Fibroblast of villous mesenchyme (primary cell): ENCODE results near the gene RGS3. TPM values are rescaled to one million over a fixed set of nuclear protein-coding genes. Genes with fewer than 3 reads are reported as not detected.

ENCODE experiments used
- DNase-seq: peaks from one replicate; pipeline ENCODE4 v3.0.0-alpha.2; 2010; ENCODE audit warnings: low read depth
- H3K4me3 ChIP-seq: 2 replicates; pipeline ENCODE4 v1.5.1; 2011; ENCODE audit warnings: low read depth, mild to moderate bottlenecking, low read length
- total RNA-seq: library from RNA; depleted of rRNA; stranded (reverse); fragments of >200 nt; gene quantifications from 2 replicates; pipeline ENCODE4 v1.2.3, GENCODE V29; 2012
- TF ChIP-seq, protein P1 (sequence below): IDR thresholded peaks from 2 replicates; pipeline ENCODE4 v1.5.1; 2012; ENCODE audit warnings: low read depth, mild to moderate bottlenecking, low read length; ENCODE audit not compliant: insufficient read depth

RGS3 gene
- total RNA-seq, 1 donor: 37.1 TPM

DNA sequence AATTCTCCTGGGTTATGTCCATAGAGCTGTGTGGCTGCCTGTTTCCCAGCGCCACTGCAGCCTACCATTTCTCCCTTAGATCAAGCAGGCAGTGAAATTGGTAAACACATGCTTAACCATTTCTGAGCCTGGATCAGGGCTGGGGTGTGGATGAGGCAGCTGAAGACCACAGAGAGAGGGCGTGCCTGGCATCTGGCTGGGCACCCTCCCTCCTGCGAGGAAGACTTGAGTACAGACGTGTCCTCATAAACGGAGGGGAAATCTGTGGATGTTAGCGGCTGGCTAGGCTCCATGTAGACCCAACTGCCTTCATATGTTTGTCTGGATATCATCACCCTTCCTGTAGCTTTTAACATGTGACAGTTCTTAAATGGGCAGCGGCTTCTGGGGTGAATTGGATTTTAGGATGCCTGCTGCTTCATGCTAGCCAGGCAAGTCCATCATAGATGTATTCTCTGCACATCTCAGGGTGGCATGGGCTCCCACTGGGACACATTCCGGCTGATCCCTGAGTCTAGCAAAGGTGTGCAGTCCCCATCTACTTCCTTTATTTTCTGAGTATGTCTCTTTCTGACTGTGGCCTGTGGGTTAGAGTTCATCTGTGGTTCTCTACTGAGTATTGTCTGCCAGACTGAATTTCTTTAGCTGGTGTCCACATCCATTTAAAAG is 11.0 kb downstream of the RGS3 start:
- TF ChIP-seq, protein P1, sequence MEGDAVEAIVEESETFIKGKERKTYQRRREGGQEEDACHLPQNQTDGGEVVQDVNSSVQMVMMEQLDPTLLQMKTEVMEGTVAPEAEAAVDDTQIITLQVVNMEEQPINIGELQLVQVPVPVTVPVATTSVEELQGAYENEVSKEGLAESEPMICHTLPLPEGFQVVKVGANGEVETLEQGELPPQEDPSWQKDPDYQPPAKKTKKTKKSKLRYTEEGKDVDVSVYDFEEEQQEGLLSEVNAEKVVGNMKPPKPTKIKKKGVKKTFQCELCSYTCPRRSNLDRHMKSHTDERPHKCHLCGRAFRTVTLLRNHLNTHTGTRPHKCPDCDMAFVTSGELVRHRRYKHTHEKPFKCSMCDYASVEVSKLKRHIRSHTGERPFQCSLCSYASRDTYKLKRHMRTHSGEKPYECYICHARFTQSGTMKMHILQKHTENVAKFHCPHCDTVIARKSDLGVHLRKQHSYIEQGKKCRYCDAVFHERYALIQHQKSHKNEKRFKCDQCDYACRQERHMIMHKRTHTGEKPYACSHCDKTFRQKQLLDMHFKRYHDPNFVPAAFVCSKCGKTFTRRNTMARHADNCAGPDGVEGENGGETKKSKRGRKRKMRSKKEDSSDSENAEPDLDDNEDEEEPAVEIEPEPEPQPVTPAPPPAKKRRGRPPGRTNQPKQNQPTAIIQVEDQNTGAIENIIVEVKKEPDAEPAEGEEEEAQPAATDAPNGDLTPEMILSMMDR: no peak
- H3K4me3 ChIP-seq: no peak overlapping the region
- peak; percentile 56 for DNase-seq

DNA sequence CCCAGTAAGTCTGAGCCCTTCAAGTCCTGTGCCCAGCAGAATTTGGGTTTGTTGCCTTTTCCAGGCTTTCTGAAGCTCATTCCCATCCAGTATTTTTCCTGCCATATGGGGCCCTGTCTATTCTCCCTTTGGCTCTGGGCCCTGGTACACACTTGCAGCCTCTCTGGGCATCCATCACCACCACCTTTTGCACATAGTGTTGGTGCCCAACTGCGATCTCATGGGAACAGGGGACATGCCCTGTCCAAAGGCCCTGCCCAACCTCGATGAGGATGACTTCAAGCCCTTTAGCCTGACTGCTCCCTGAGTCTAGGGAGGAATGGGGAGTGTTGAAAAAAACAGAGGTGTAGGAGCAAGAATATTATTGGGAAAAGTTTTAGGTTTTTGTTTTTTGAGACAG is 11.5 kb downstream of the RGS3 start:
- H3K4me3 ChIP-seq: no peak overlapping the region
- no peak for DNase-seq
- TF ChIP-seq, protein P1: no peak

DNA sequence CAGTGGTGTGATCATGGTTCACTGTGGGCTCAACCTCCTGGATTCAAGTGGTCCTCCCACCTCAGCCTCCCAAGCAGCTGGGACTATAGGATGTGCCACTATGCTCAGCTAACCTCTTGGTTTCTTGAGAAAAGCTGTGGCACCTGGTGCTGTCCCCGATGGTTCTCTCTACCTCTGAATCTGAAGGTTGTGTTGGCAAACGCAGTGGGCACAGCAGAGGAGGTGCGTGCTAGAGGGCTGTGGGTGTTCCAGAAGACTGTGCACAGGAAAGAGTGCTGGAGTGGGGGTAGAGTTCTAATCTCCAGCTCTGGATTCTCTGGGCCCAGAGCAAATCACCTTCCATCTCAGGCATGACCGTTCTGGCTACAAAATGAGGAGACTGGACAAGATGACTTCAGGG is 12.5 kb downstream of the RGS3 start:
- TF ChIP-seq, protein P1: no peak
- no peak overlapping the region for H3K4me3 ChIP-seq
- no peak for DNase-seq

DNA sequence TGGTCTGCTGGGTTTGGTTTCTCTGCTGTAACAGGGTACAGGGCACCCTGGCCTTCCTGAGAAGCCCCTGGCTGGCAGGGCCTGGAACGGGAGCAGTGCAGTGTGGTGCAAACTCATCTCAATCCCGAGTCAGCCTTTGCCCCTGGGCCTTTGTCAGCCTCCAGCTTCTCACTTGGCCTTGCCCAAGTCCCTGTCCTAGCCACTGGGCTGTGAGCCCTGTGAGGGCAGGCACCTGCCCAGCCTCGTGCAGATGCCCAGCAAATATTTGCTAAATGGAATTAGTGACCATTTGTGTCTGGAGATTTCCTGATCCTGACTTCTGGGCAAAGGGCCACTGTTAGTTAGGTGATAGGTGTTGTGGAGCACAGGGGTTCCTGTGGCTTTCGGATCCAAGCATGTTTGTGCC is 13.0 kb downstream of the RGS3 start:
- TF ChIP-seq, protein P1: no peak
- no peak for DNase-seq

DNA sequence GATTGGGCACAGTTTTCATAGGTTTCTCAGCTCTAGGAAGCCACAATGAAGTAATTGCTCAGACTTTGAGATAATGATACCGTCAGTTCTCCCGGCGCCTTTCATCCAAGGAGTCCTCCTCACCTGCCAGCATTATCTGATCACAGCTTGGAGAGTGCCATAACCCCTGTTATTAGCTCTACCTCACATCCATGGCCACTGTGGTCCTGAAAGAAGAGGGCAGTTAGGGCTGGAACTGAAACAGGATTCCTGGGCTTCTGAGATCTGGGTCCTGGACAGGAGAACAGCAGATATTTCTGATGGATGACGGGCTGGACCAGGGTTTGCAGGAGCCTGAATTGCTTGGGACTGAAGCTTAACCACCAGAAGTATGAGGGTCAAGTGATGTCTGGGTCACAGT is 13.5 kb downstream of the RGS3 start:
- TF ChIP-seq, protein P1: no peak
- no peak for DNase-seq
- H3K4me3 ChIP-seq: no peak overlapping the region

More for the DNA sequence above, 13.0 kb downstream of the RGS3 start:
- H3K4me3 ChIP-seq: no peak overlapping the region

DNA sequence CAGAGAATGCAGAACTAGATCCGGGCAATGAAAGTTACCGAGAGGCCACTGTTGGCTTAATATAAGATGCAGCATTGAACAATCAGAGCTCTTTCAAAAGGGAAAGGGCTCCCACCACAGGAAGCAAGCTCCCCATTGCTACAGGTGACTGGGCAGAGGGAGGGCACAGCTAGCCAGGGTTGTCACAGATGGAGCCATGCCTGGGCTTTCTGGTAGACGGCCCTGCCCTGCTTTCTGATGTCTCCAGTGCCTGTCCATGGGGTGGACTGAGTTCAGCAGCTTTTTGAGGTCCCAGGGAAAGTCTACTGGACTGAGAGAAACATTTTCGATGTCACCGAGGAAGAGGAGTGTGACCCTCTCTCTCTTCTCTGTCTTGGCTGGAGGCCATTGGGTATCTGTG is 14.1 kb downstream of the RGS3 start:
- H3K4me3 ChIP-seq: no peak overlapping the region
- TF ChIP-seq, protein P1: no peak

DNA sequence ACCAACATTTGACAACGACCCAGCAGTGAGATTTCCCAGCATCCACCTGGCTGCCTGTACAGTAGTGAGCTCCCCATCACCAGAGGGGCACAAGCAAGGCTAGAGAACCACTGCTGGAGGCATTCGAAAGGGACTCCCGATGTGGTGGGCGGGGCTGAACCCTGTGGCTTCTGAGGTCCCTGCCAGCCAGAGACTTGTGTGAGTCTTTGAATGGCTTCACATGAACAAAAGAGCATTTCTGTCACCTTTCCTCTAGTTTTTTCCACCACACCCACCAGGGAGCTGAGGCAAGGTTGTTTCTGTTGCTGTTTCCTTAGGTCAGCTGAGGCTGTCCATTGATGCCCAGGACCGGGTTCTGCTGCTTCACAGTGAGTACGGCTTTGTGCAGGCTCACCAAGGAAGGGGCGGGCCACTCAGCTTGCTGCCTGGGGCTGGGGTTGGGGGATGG is 15.7 kb downstream of the RGS3 start:
- DNase-seq: no peak
- TF ChIP-seq, protein P1: no peak
- H3K4me3 ChIP-seq: no peak overlapping the region

More for the DNA sequence above, 14.1 kb downstream of the RGS3 start:
- DNase-seq: no peak
